ENCODE data around the gene SNAPC5. TPM values are rescaled to one million over a fixed set of nuclear protein-coding genes. Genes with fewer than 3 reads are reported as not detected.

Gene SNAPC5
- total and polyA plus RNA-seq, 2 of the 4 experiments (the other 2 are of a cell fraction) = 25.9 to 26.3 TPM

GRCh38 chr15:66524838-66525237, 27.3 kb upstream of the SNAPC5 start:
- Histone ChIP-seq H2BK120ac (ENCODE audit: low read depth, low read length) (no peak overlapping the region), H3K56ac (ENCODE audit: extremely low read depth, insufficient read depth, low read length) (no peak overlapping the region), H4K5ac (ENCODE audit: low read depth, low read length) (no peak overlapping the region), H3K9ac (ENCODE audit: low read depth, low read length) (no peak overlapping the region), H3K79me1 (ENCODE audit: low read depth in 1 of 2, low read length in 2 of 2) (peaks cover 0 to 3% of the 10 kb centered on the region in 2 experiments; a peak in 2 of 4 replicates), H3K18ac (ENCODE audit: low read depth, low read length) (no peak overlapping the region), H3K36me3 (ENCODE audit: control insufficient read depth, insufficient read depth, low read length) (peaks cover 5% of the 10 kb centered on the region), H3K4me3 (ENCODE audit: insufficient read depth, low read depth, low read length) (no peak overlapping the region), H4K20me1 (ENCODE audit: insufficient read depth, low read length) (no peaks in the 10 kb centered on the region), H2BK20ac (ENCODE audit: low read depth, low read length) (no peak overlapping the region), H2AK5ac (ENCODE audit: low read depth, low read length) (no peak overlapping the region), H2AK9ac (replicated peaks; ENCODE audit: low read depth, low read length, poor library complexity) (no peak overlapping the region), H4K91ac (ENCODE audit: insufficient read depth, low read depth, low read length) (no peak overlapping the region), H2BK15ac (ENCODE audit: low read depth, low read length) (no peak overlapping the region), H2BK5ac (ENCODE audit: low read depth, low read length, poor library complexity, severe bottlenecking) (no peak overlapping the region), H3K27ac (ENCODE audit: insufficient read depth, low read length) (no peak overlapping the region), H2AFZ (replicated peaks; ENCODE audit: low read length, poor library complexity) (no peak overlapping the region), H3K9me1 (ENCODE audit: insufficient read depth, low read length) (no peaks in the 10 kb centered on the region), H3K14ac (replicated peaks; ENCODE audit: low read depth, low read length) (no peak overlapping the region), H3K9me3 (ENCODE audit: control insufficient read depth, insufficient read depth, low read length) (no peaks in the 10 kb centered on the region), H3K27me3 (ENCODE audit: control insufficient read depth, insufficient read depth, low read length) (no peaks in the 10 kb centered on the region), H3K4ac (ENCODE audit: low read depth, low read length) (no peak overlapping the region), H3K4me1 (ENCODE audit: control insufficient read depth, insufficient read depth, low read length) (no peaks in the 10 kb centered on the region), H3K4me2 (ENCODE audit: low read depth, low read length) (no peak overlapping the region), H4K8ac (ENCODE audit: low read depth in 2 of 2, low read length in 2 of 2) (no peak overlapping the region), H3K23ac (ENCODE audit: low read depth, low read length) (no peak overlapping the region)
- TF ChIP-seq CEBPB (IDR thresholded peaks at IDR 0.05; ENCODE audit: low read depth, low read length) (no peak), MAZ (IDR thresholded peaks at IDR 0.05; ENCODE audit: borderline replicate concordance, low read depth, low read length) (no peak), ELK1 (IDR thresholded peaks at IDR 0.05; ENCODE audit: borderline replicate concordance, low read depth, low read length) (no peak)
- DNase-seq (no peak), ATAC-seq (ENCODE audit: low read depth) (no peak)
- no TSS peak for BruUV-seq (replicated peaks)
- CTCF ChIA-PET = no interaction called here
- intact Hi-C loops (cut with micrococcal nuclease) (no loop called here), dilution Hi-C loops (cut with HindIII; ENCODE audit: low sequenced_read_pairs, unreplicated experiment) (no loop called here), in situ Hi-C loops (cut with MboI; ENCODE audit: low sequenced_read_pairs) (no loop called here)
- POLR2A ChIA-PET (ENCODE audit: unreplicated experiment) = interaction anchor here (0.7 kb wide), 1 partner anchor 20 kb away, joined by 3 read pairs; the partner anchor contains the start of gene ZWILCH
- WGBS, 2 experiments (ENCODE audit: extremely low coverage in 2 of 2, insufficient read length in 1 of 2) = 100% methylated on average over 1 of the region's 4 CpGs; no CpG with 5 or more reads in 1 of the 2 experiments

Measured in IMR-90 (cell line).